Endometrial microvascular endothelial cells (primary cell): Measurements from ENCODE around the gene ZNF282. TPM values are rescaled to one million over a fixed set of nuclear protein-coding genes. Genes with fewer than 3 reads are reported as not detected.

ENCODE experiments used
- in situ Hi-C: cut with HindIII; loops from 2 replicates; pipeline ENCODE4 v1.10.0; 2017; ENCODE audit warnings: low sequenced_read_pairs, low pct_unique_long_range_greater_than_20kb; ENCODE audit errors: inconsistent ontology term
- total RNA-seq: library from RNA; depleted of rRNA; stranded (reverse); fragments of >200 nt; gene quantifications from one replicate; pipeline ENCODE4 v1.2.3, GENCODE V29; 2015; ENCODE audit errors: inconsistent ontology term

Gene ZNF282
- total RNA-seq: 23.7 TPM

- in situ Hi-C loops: no loop called here
Measured at GRCh38 chr7:149195180-149196150, at the start of gene ZNF282. Gene ZNF282 (plus strand): TSS chr7:149195546. CDS start chr7:149195590, 44 bp downstream.

- in situ Hi-C loops: no loop called here
Measured at GRCh38 chr7:149147072-149147751, 48.1 kb upstream of the ZNF282 start, which contains the start of gene ZNF398. Gene ZNF398 (plus strand): TSS chr7:149147453. CDS start chr7:149147743, 290 bp downstream.

- in situ Hi-C loops: no loop called here
Measured at GRCh38 chr7:149147752-149148653, 47.3 kb upstream of the ZNF282 start.

- in situ Hi-C loops: no loop called here
Measured at GRCh38 chr7:149150981-149151380, 44.4 kb upstream of the ZNF282 start.

GRCh38 chr7:149153346-149153745, 42.0 kb upstream of the ZNF282 start:
- in situ Hi-C loops: no loop called here

- in situ Hi-C loops: no loop called here
Measured at GRCh38 chr7:149154056-149154455, 41.3 kb upstream of the ZNF282 start.

- in situ Hi-C loops: no loop called here
Measured at GRCh38 chr7:149156898-149157297, 38.4 kb upstream of the ZNF282 start.

GRCh38 chr7:149161241-149161848, 34.0 kb upstream of the ZNF282 start:
- in situ Hi-C loops: no loop called here

- in situ Hi-C loops: no loop called here
Measured at GRCh38 chr7:149166142-149166541, 29.2 kb upstream of the ZNF282 start.

- in situ Hi-C loops: no loop called here
Measured at GRCh38 chr7:149166630-149167352, 28.6 kb upstream of the ZNF282 start.

- in situ Hi-C loops: no loop called here
Measured at GRCh38 chr7:149171892-149172533, 23.3 kb upstream of the ZNF282 start.

GRCh38 chr7:149172534-149172920, 22.8 kb upstream of the ZNF282 start:
- in situ Hi-C loops: no loop called here

- in situ Hi-C loops: no loop called here
Measured at GRCh38 chr7:149175150-149175549, 20.2 kb upstream of the ZNF282 start.

- in situ Hi-C loops: no loop called here
Measured at GRCh38 chr7:149179241-149179640, 16.1 kb upstream of the ZNF282 start.

GRCh38 chr7:149180722-149181449, 14.5 kb upstream of the ZNF282 start:
- in situ Hi-C loops: no loop called here

- in situ Hi-C loops: no loop called here
Measured at GRCh38 chr7:149181450-149181790, 13.9 kb upstream of the ZNF282 start.

GRCh38 chr7:149184274-149184673, 11.1 kb upstream of the ZNF282 start:
- in situ Hi-C loops: no loop called here
